K562 (cell line): ENCODE measurements around the gene SMIM7. TPM values are rescaled to one million over a fixed set of nuclear protein-coding genes. Genes with fewer than 3 reads are reported as not detected.

Experiments used
- ATAC-seq: fragments of 200-7000 bp; cut with Tn5 transposase; 3 replicates; pipeline ENCODE4 v1.9.1; 2020; ENCODE audit warnings: moderate library complexity
- BruUV-seq: library from RNA; stranded (reverse); fragments of 400-500 nt; replicated peaks from 2 replicates; lab custom pipeline; 2021; lab: Mats Ljungman, UMichigan
- CTCF ChIA-PET: fragments of 300-600 bp; formaldehyde crosslinking; extraction: SDS; loops from one replicate; lab custom pipeline; 2021; ENCODE audit warnings: low intra/inter-chr PET ratio; lab: Yijun Ruan, JAX
- POLR2A ChIA-PET: fragments of 300-600, 350-650 bp; sonication (Branson Sonifier 250); formaldehyde crosslinking; extraction: SDS; loops from one replicate; lab custom pipeline; 2021; ENCODE audit warnings: antibody characterized with exemption, inconsistent platforms; lab: Yijun Ruan, JAX
- DNase-seq, 4 experiments: peaks; one replicate each; pipeline versions ENCODE4 v3.0.0 to v3.0.0-alpha.2; 2011 to 2018; ENCODE audit warnings: low spot score in 3 of 4, mixed read lengths in 3 of 4; ENCODE audit errors: extremely low read depth in 1 of 4
- FAIRE-seq: peaks from 2 replicates; lab custom pipeline; 2011; peaks lifted over from hg19 to GRCh38; lab: Jason Lieb, UNC
- H2AFZ ChIP-seq: 2 replicates; pipeline ENCODE4 v1.6.0; 2011; ENCODE audit warnings: low read depth, low read length, control low read depth, inconsistent platforms
- H3K27ac ChIP-seq: fragments of 200-600 bp; 3 replicates; pipeline ENCODE4 v1.8.0; 2011; ENCODE audit warnings: low read depth, mild to moderate bottlenecking, control low read depth, inconsistent platforms, low read length, moderate library complexity, mixed read lengths; ENCODE audit errors: extremely low read depth
- H3K27me3 ChIP-seq, 2 experiments: fragments of 300-600 bp in 1 of 2; 2 replicates in 1 of 2; 3 replicates in 1 of 2; pipeline versions ENCODE4 v1.6.0 to v1.8.0; 2011; ENCODE audit warnings: inconsistent platforms in 2 of 2, low read length in 2 of 2, mild to moderate bottlenecking in 1 of 2, mixed read lengths in 1 of 2, moderate library complexity in 1 of 2; ENCODE audit not compliant: control insufficient read depth in 2 of 2, insufficient read depth in 2 of 2
- H3K36me3 ChIP-seq: fragments of 300-600 bp; 3 replicates; pipeline ENCODE4 v1.8.0; 2011; ENCODE audit warnings: mild to moderate bottlenecking, low read length, inconsistent platforms; ENCODE audit not compliant: control insufficient read depth, insufficient read depth
- H3K4me1 ChIP-seq, 2 experiments: fragments of 200-600 bp in 1 of 2; replicated peaks in 1 of 2; 2 replicates in 1 of 2; 3 replicates in 1 of 2; pipeline versions ENCODE4 v1.5.1 to v1.8.0; 2011; ENCODE audit warnings: inconsistent platforms in 2 of 2, low read length in 2 of 2, mild to moderate bottlenecking in 1 of 2, mixed read lengths in 1 of 2, moderate library complexity in 1 of 2; ENCODE audit not compliant: control insufficient read depth in 2 of 2, insufficient read depth in 2 of 2
- H3K4me2 ChIP-seq: 2 replicates; pipeline ENCODE4 v1.6.1; 2011; ENCODE audit warnings: low read length, control low read depth, inconsistent platforms, mixed read lengths; ENCODE audit not compliant: insufficient read depth
- H3K4me3 ChIP-seq: fragments of 200-600 bp; sonication (generic), shearing (Covaris generic); 2 replicates; pipeline ENCODE4 v1.5.1; 2016; ENCODE audit warnings: control low read depth, inconsistent platforms
- H3K79me2 ChIP-seq: fragments of 200-600 bp; 3 replicates; pipeline ENCODE4 v1.8.0; 2011; ENCODE audit warnings: low read length, inconsistent platforms; ENCODE audit not compliant: control insufficient read depth, insufficient read depth
- H3K9ac ChIP-seq, 2 experiments: 2 replicates each; pipeline versions ENCODE4 v1.6.0 to v1.6.1; 2011; ENCODE audit warnings: low read depth in 2 of 2, low read length in 2 of 2, control low read depth in 1 of 2, inconsistent platforms in 1 of 2, mild to moderate bottlenecking in 1 of 2, mixed read lengths in 1 of 2; ENCODE audit not compliant: insufficient read depth in 1 of 2
- H3K9me1 ChIP-seq: one replicate; pipeline ENCODE4 v1.6.0; 2011; ENCODE audit warnings: inconsistent platforms, mild to moderate bottlenecking, low read length, moderate library complexity; ENCODE audit not compliant: control insufficient read depth, insufficient read depth
- H3K9me3 ChIP-seq: replicated peaks from 2 replicates; pipeline ENCODE4 v1.5.1; 2011; ENCODE audit warnings: low read depth, low read length, inconsistent platforms; ENCODE audit not compliant: control insufficient read depth, insufficient read depth
- H4K20me1 ChIP-seq: replicated peaks from 2 replicates; pipeline ENCODE4 v1.6.1; 2011; ENCODE audit warnings: low read length, inconsistent platforms, mixed read lengths; ENCODE audit not compliant: control insufficient read depth, insufficient read depth
- STAG1 ChIP-seq: sonication (generic); formaldehyde crosslinking; IDR thresholded peaks from 2 replicates; pipeline ENCODE4 v1.5.0; 2020; ENCODE audit warnings: missing genetic modification reagents, borderline replicate concordance
- U2AF1 ChIP-seq: fragments of 200-400 bp; formaldehyde crosslinking; optimal IDR thresholded peaks from 2 replicates; pipeline ENCODE3; 2017; ENCODE audit warnings: mild to moderate bottlenecking, low read depth, low read length, moderate library complexity
- XRCC4 ChIP-seq: IDR thresholded peaks from one replicate; pipeline ENCODE4 v1.6.1; 2011; ENCODE audit not compliant: insufficient read depth, insufficient read length; ENCODE audit errors: extremely low read depth
- ZBTB2 ChIP-seq: fragments of 450-650 bp; IDR thresholded peaks from 2 replicates; pipeline ENCODE4 v1.6.1; 2016; ENCODE audit warnings: antibody characterized with exemption
- ZBTB8A ChIP-seq: fragments of 450-650 bp; IDR thresholded peaks from 2 replicates; pipeline ENCODE4 v1.6.1; 2018; ENCODE audit warnings: mild to moderate bottlenecking, moderate library complexity; ENCODE audit not compliant: partially characterized antibody
- ZNF551 ChIP-seq: fragments of 250-450 bp; sonication (Bioruptor Pico); IDR thresholded peaks from 2 replicates; pipeline ENCODE4 v1.5.0; 2021; ENCODE audit warnings: mild to moderate bottlenecking, moderate library complexity
- WGBS: fragments of 100-300 bp; shearing (Covaris generic); methylation state at CpG from one replicate; pipeline ENCODE4 v1.1.6; 2016; ENCODE audit warnings: low coverage, mixed read lengths; ENCODE audit not compliant: insufficient coverage; ENCODE audit errors: missing lambda C conversion rate; 5-methylcytosine and 5-hydroxymethylcytosine counted together
- in situ Hi-C: fragments of 300-500 bp; cut with MboI; formaldehyde crosslinking; loops from 4 replicates; pipeline ENCODE4 v1.15.0; 2018; ENCODE audit warnings: inconsistent platforms, mixed read lengths
- intact Hi-C: fragments of 100-400 bp; cut with micrococcal nuclease; formaldehyde crosslinking; loops from 2 replicates; pipeline ENCODE4 v1.14.2; 2022
- polyA plus RNA-seq, 8 experiments: library from polyadenylated mRNA; depleted of rRNA in 4 of 8; stranded (reverse) in 5 of 8; unstranded in 3 of 8; fragments of >200 nt; fragmentation: Nextera tagmentation in 2 of 8; fragmentation: Illumina TruSeq in 1 of 8; extraction: Ambion mirVana in 2 of 8; extraction: Trizol in 1 of 8; gene quantifications; 2 replicates each; pipeline versions ENCODE4 v1.2.1 to v1.2.3, GENCODE V29; 2011 to 2014; ENCODE audit warnings: inconsistent platforms in 1 of 8, missing spikeins in 1 of 8
- total RNA-seq, 7 experiments: library from RNA; depleted of rRNA in 6 of 7; stranded (reverse); fragments of >200 nt in 6 of 7; fragmentation: Illumina TruSeq in 2 of 7; extraction: Trizol in 2 of 7; gene quantifications; 2 replicates each; pipeline versions ENCODE4 v1.2.1 to v1.2.3, GENCODE V29; 2011 to 2021; ENCODE audit warnings: low replicate concordance in 1 of 7
- TF ChIP-seq, protein P1 (sequence below), 2 experiments: fragments of 200-800 bp in 1 of 2; sonication (Bioruptor generic) in 1 of 2; sonication (generic) in 1 of 2; formaldehyde crosslinking in 1 of 2; IDR thresholded peaks in 1 of 2; conservative IDR thresholded peaks in 1 of 2; 2 replicates each; pipeline versions ENCODE4 v1.5.0 to v1.6.1; 2016 to 2020; ENCODE audit warnings: missing compliant biosample characterization in 1 of 2, missing genetic modification characterization in 1 of 2, missing genetic modification reagents in 1 of 2

SMIM7 gene
- total and polyA plus RNA-seq, 9 of the 15 experiments (the other 6 are each of a cell fraction or from before 2014, with no cell fraction given) = 55.3 to 265 (median 107) TPM

DNA sequence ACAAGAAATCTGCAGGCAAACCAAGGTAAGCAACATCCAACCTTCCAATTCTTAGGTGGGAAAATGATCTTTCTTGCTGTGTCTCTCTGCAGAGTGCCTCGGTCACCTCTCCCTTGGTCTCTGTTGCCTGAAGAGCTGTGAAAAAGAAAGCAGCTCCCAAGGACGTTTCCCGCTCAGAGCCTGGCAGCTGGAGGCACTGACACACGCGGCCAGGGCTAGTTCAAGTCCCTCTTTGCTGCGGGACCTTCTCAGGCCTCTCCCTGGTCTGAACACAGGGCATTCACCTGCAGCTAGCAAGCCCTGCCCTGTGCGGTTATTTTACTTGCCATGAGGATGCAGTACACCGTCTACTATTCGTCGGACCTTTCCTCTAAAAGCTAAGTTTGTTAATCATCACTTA lies 35.7 kb downstream of the SMIM7 start (continued):
- TF ChIP-seq ZBTB2 (no peak), ZBTB8A (no peak), XRCC4 (no peak), ZNF551 (CRISPR knock-in tag) (no peak)

DNA sequence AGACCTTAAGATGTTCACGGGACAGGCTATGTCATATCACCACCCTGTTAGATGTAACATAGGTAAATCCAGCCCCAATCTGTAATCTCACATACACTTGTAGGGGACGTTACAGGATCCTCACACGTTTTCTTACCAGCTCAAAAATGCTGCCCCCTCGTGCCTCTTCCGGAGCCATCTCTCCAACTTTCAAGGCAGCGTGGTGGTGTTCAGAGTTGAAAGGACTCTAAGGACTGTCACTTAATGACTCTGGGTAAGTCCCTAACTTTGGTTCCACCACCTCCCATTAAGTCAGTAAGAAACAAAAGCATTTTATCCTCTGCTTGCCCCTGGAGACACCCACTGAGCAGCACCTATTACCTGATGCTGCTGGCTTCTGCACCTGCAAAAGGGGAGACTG lies 36.4 kb downstream of the SMIM7 start:
- Histone ChIP-seq H3K4me1 (peaks cover 4 to 16% of the 10 kb centered on the region in 2 experiments; a peak in 4 of 5 replicates), H3K9me3 (no peaks in the 10 kb centered on the region), H3K79me2 (peaks cover 97% of the 10 kb centered on the region), H3K9me1 (no peaks in the 10 kb centered on the region), H3K4me2 (no peak overlapping the region)
- DNase-seq (no peak), FAIRE-seq (no peak)
- 75% methylated on average over 6 of the region's 6 CpGs for whole genome bisulfite sequencing
- intact Hi-C loops = loop anchor here (10.0 kb wide), 1 partner anchor 79 kb away; the partner anchor contains the start of gene CHERP
- CTCF ChIA-PET = no interaction called here
- TF ChIP-seq STAG1 (CRISPR knock-in tag) (no peak), U2AF1 (no peak)
- TF ChIP-seq, protein P1, sequence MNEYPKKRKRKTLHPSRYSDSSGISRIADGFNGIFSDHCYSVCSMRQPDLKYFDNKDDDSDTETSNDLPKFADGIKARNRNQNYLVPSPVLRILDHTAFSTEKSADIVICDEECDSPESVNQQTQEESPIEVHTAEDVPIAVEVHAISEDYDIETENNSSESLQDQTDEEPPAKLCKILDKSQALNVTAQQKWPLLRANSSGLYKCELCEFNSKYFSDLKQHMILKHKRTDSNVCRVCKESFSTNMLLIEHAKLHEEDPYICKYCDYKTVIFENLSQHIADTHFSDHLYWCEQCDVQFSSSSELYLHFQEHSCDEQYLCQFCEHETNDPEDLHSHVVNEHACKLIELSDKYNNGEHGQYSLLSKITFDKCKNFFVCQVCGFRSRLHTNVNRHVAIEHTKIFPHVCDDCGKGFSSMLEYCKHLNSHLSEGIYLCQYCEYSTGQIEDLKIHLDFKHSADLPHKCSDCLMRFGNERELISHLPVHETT (CRISPR knock-in tag; conservative IDR thresholded peaks at IDR 0.05 in 1 of 2, IDR thresholded peaks at IDR 0.05 in 1 of 2) = no peak
- TF ChIP-seq, all 486 proteins: peak for 0
- Histone ChIP-seq H3K36me3 (peaks cover 48% of the 10 kb centered on the region), H3K27me3 (no peaks in the 10 kb centered on the region), H4K20me1 (peaks cover 82% of the 10 kb centered on the region), H2AFZ (no peak overlapping the region), H3K9ac (no peak overlapping the region; a peak in 2 of 4 replicates), H3K4me3 (no peak overlapping the region), H3K27ac (no peak overlapping the region)
- POLR2A ChIA-PET = interaction anchor here (1.6 to 5.0 kb wide), 2 partner anchors 10 to 39 kb away, joined by 3 to 52 read pairs; no protein-coding TSS in a partner anchor
- in situ Hi-C loops = no loop called here
- no peak for ATAC-seq
- no TSS peak for BruUV-seq
